Subcutaneous abdominal adipose tissue (tissue), 5 donors: ENCODE measurements around the gene CMIP.
"Not testable (repeated sequence)": the region's sequence is repeated elsewhere in the genome, so short reads cannot be mapped to it uniquely, and the experiment has no call there.

Experiments used
- H3K27ac ChIP-seq: one replicate; pipeline ENCODE4 v1.7.0; 2013; ENCODE audit warnings: low read depth, mild to moderate bottlenecking, inconsistent platforms, low read length, moderate library complexity
- H3K27me3 ChIP-seq, 5 donors: one replicate each; pipeline ENCODE4 v1.7.0; 2013; ENCODE audit warnings: low read length in 5 of 5, inconsistent platforms in 1 of 5; ENCODE audit not compliant: control insufficient read depth in 5 of 5, insufficient read depth in 4 of 5
- H3K36me3 ChIP-seq, 5 donors: one replicate each; pipeline ENCODE4 v1.7.0; 2013; ENCODE audit warnings: low read length in 5 of 5; ENCODE audit not compliant: control insufficient read depth in 5 of 5, insufficient read depth in 5 of 5
- H3K4me1 ChIP-seq, 5 donors: one replicate each; pipeline ENCODE4 v1.7.0; 2013; ENCODE audit warnings: low read length in 5 of 5, mild to moderate bottlenecking in 3 of 5, moderate library complexity in 1 of 5; ENCODE audit not compliant: control insufficient read depth in 5 of 5, insufficient read depth in 5 of 5
- H3K4me3 ChIP-seq, 5 donors: one replicate each; pipeline ENCODE4 v1.7.0; 2013; ENCODE audit warnings: low read length in 5 of 5, low read depth in 1 of 5
- H3K9ac ChIP-seq, 5 donors: one replicate each; pipeline ENCODE4 v1.7.0; 2013; ENCODE audit warnings: low read length in 5 of 5, mild to moderate bottlenecking in 4 of 5, moderate library complexity in 3 of 5
- H3K9me3 ChIP-seq, 5 donors: one replicate each; pipeline ENCODE4 v1.7.0; 2013; ENCODE audit warnings: low read length in 5 of 5; ENCODE audit not compliant: control insufficient read depth in 5 of 5
- donor health status: healthy.
- donor health status: healthy.
- donor health status: healthy.
- donor health status: healthy.
- donor health status: healthy.

CMIP gene

GRCh38 chr16:81405002-81405401 lies 39.6 kb upstream of the CMIP start:
- peaks cover 2 to 18% (median 11%) of the 10 kb centered on the region in 5 donors for H3K4me1 ChIP-seq
- H3K9ac ChIP-seq, H3K36me3 ChIP-seq, H3K27me3 ChIP-seq, H3K27ac ChIP-seq, H3K4me3 ChIP-seq, H3K9me3 ChIP-seq: not testable (repeated sequence)

- H3K27ac ChIP-seq = no peak overlapping the region
- H3K9ac ChIP-seq = no peak overlapping the region
- no peaks in the 10 kb centered on the region for H3K9me3 ChIP-seq
- H3K4me3 ChIP-seq = no peak overlapping the region
- H3K27me3 ChIP-seq = peaks cover 0 to 8% (median 2%) of the 10 kb centered on the region in 5 donors
- no peaks in the 10 kb centered on the region for H3K36me3 ChIP-seq
- peaks cover 2 to 17% (median 11%) of the 10 kb centered on the region in 5 donors for H3K4me1 ChIP-seq
Observed at GRCh38 chr16:81405702-81406113, 38.9 kb upstream of the CMIP start.

GRCh38 chr16:81408409-81408950 lies 36.1 kb upstream of the CMIP start:
- peaks cover 0 to 3% (median 0%) of the 10 kb centered on the region in 5 donors for H3K27me3 ChIP-seq
- H3K4me3 ChIP-seq = no peak overlapping the region
- H3K4me1 ChIP-seq = peaks cover 2 to 9% (median 6%) of the 10 kb centered on the region in 5 donors
- no peaks in the 10 kb centered on the region for H3K9me3 ChIP-seq
- no peaks in the 10 kb centered on the region for H3K36me3 ChIP-seq
- H3K27ac ChIP-seq = no peak overlapping the region
- no peak overlapping the region for H3K9ac ChIP-seq

GRCh38 chr16:81409016-81409556 lies 35.5 kb upstream of the CMIP start:
- Histone ChIP-seq H3K4me1 (peaks cover 0 to 3% (median under 1%) of the 10 kb centered on the region in 5 donors), H3K9me3 (no peaks in the 10 kb centered on the region), H3K27me3 (peaks cover 0 to 3% (median 0%) of the 10 kb centered on the region in 5 donors), H3K4me3 (no peak overlapping the region), H3K27ac (no peak overlapping the region), H3K9ac (no peak overlapping the region), H3K36me3 (no peaks in the 10 kb centered on the region)

- Histone ChIP-seq H3K4me3 (no peak overlapping the region), H3K27ac (no peak overlapping the region), H3K36me3 (no peaks in the 10 kb centered on the region), H3K9me3 (no peaks in the 10 kb centered on the region), H3K4me1 (peaks cover 0 to 3% (median 0%) of the 10 kb centered on the region in 5 donors), H3K9ac (no peak overlapping the region), H3K27me3 (peaks cover 0 to 5% (median 2%) of the 10 kb centered on the region in 5 donors)
Observed at GRCh38 chr16:81410643-81411293, 33.8 kb upstream of the CMIP start.

GRCh38 chr16:81413245-81413990 lies 31.2 kb upstream of the CMIP start:
- H3K27ac ChIP-seq = no peak overlapping the region
- peaks cover 0 to 9% (median 4%) of the 10 kb centered on the region in 5 donors for H3K27me3 ChIP-seq
- no peaks in the 10 kb centered on the region for H3K36me3 ChIP-seq
- no peak overlapping the region for H3K4me3 ChIP-seq
- H3K9ac ChIP-seq = no peak overlapping the region
- H3K9me3 ChIP-seq = no peaks in the 10 kb centered on the region
- no peaks in the 10 kb centered on the region for H3K4me1 ChIP-seq

- peaks cover 0 to 6% (median 4%) of the 10 kb centered on the region in 5 donors for H3K27me3 ChIP-seq
- no peak overlapping the region for H3K9ac ChIP-seq
- no peak overlapping the region for H3K27ac ChIP-seq
- no peaks in the 10 kb centered on the region for H3K9me3 ChIP-seq
- no peak overlapping the region for H3K4me3 ChIP-seq
- H3K4me1 ChIP-seq = no peaks in the 10 kb centered on the region
- no peaks in the 10 kb centered on the region for H3K36me3 ChIP-seq
Observed at GRCh38 chr16:81415751-81416150, 28.9 kb upstream of the CMIP start.

GRCh38 chr16:81416749-81417148 lies 27.9 kb upstream of the CMIP start:
- Histone ChIP-seq H3K4me1 (peaks cover 0 to 3% (median 0%) of the 10 kb centered on the region in 5 donors), H3K27ac (no peak overlapping the region), H3K9me3 (no peaks in the 10 kb centered on the region)

GRCh38 chr16:81417210-81417609 lies 27.4 kb upstream of the CMIP start:
- Histone ChIP-seq H3K27me3 (peaks cover 0 to 6% (median 4%) of the 10 kb centered on the region in 5 donors), H3K4me3 (no peak overlapping the region), H3K4me1 (peaks cover 0 to 3% (median 0%) of the 10 kb centered on the region in 5 donors), H3K27ac (no peak overlapping the region), H3K9me3 (no peaks in the 10 kb centered on the region), H3K36me3 (no peaks in the 10 kb centered on the region), H3K9ac (no peak overlapping the region)

More at GRCh38 chr16:81416749-81417148, 27.9 kb upstream of the CMIP start:
- Histone ChIP-seq H3K9ac (no peak overlapping the region), H3K27me3 (peaks cover 0 to 6% (median 4%) of the 10 kb centered on the region in 5 donors), H3K36me3 (no peaks in the 10 kb centered on the region), H3K4me3 (no peak overlapping the region)

- peaks cover 0 to 3% (median 0%) of the 10 kb centered on the region in 5 donors for H3K4me1 ChIP-seq
- no peak overlapping the region for H3K4me3 ChIP-seq
- no peak overlapping the region for H3K9ac ChIP-seq
Observed at GRCh38 chr16:81419806-81420205, 24.8 kb upstream of the CMIP start.

More at GRCh38 chr16:81419806-81420205, 24.8 kb upstream of the CMIP start:
- Histone ChIP-seq H3K36me3 (no peaks in the 10 kb centered on the region), H3K9me3 (no peaks in the 10 kb centered on the region), H3K27ac (no peak overlapping the region), H3K27me3 (peaks cover 0 to 6% (median 2%) of the 10 kb centered on the region in 5 donors)
